Inflammatory macrophage treated with lipopolysaccharide for 4 hours (primary cell): ENCODE measurements around the gene SLC17A1.
"Not testable (repeated sequence)": the region's sequence is repeated elsewhere in the genome, so short reads cannot be mapped to it uniquely, and the experiment has no call there.

Source experiments
- DNase-seq: peaks from one replicate; pipeline ENCODE4 v3.0.0-alpha.2; 2020

SLC17A1 gene

GRCh38 chr6:25756382-25757363 lies 75.2 kb downstream of the SLC17A1 start:
- no peak for DNase-seq

- DNase-seq: no peak
These were observed 76.4 kb downstream of the SLC17A1 start for GRCh38 chr6:25755483-25755882.

DNA sequence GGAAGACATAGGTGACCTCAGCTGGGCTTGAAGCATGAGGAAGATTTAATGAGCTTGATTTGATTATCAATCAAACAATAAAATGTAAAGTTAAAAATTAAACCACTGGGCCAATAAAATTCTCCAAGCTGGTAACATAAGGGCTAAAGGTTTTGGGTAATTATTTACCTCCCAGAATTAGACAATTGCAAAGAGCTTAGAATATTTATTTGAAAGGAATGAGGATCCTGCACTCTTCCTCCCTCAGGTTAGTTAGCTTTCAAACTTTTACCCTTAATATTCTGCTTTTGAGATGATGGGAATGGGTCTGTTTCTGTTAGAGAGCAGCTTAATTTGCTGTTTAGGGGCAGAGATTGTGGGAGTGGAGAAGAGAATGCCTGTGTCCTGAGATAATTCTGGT lies 77.3 kb downstream of the SLC17A1 start, which contains the start of gene SLC17A4:
TSS of gene SLC17A4 (plus strand) at position 208 of the 400 bp plus-strand sequence. CDS start 7,221 bp downstream, outside the sequence.
- DNase-seq: no peak

- DNase-seq: no peak
These were observed 78.8 kb downstream of the SLC17A1 start for GRCh38 chr6:25753079-25753478.

DNA sequence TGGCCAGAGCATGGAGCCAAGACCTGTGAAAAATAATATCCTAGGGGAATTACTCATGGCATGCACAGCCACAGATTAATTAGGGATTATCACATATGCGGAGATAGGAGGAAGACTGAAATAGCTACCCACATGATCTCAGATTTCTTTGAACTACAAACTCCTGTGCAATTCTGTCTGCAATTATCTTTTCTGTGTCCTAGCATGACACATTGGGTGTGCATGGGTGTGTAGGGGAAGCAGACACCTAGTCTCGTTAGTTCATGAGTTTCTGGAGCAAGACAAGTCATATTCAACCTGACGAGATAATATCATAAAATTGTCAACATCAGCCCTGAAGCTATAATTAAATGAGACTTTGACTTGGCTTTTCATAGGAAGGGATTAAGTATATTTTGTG lies 80.9 kb downstream of the SLC17A1 start:
- DNase-seq: no peak

- DNase-seq: peak; percentile 16
These were observed 82.0 kb downstream of the SLC17A1 start for GRCh38 chr6:25749837-25750236.

DNA sequence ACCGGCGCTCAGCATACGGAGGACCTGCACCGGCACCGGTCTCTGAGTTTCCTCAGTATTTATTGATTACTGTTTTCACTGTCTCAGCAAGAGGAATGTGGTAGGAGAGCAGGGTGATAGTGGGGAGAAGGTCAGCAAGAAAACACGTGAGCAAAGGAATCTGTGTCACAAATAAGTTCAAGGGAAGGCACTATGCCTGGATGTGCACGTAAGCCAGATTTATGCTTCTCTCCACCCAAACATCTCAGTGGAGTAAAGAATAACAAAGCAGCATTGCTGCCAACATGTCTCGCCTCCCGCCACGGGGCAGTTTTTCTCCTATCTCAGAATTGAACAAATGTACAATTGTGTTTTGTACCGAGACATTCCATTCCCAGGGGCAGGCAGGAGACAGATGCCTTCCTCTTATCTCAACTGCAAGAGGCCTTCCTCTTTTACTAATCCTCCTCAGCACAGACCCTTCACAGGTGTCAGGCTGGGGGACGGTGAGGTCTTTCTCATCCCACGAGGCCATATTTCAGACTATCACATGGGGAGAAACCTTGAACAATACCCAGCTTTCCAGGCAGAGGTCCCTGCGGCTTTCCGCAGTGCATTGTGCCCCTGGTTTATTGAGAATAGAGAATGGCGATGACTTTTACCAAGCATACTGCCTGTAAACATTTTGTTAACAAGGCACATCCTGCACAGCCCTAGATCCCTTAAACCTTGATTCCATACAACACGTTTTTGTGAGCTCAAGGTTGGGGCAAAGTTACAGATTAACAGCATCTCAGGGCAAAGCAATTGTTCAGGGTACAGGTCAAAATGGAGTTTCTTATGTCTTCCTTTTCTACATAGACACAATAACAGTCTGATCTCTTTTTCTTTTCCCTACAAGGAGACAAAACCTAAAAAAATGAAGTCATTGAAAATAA lies 83.0 kb downstream of the SLC17A1 start:
- DNase-seq: not testable (repeated sequence)

DNA sequence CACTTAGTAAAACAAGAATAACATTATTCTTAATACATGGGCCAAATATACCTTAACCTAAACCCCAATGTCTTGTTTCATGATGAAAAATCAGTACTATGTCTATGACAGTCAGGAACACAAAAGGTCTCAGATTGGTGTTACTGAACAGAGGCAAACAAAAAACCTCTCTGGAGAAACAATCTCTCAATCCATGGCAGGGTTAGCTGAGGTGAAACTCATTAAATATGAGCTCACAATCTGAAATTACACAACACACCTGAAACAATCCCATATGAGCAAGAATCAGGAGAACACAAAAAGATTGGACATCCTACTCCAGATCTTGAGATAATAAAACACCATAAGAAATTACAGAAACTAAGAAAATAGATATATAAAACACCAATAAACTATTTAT lies 83.8 kb downstream of the SLC17A1 start:
- DNase-seq: no peak

- no peak for DNase-seq
These were observed 84.4 kb downstream of the SLC17A1 start for GRCh38 chr6:25747477-25747876.

DNA sequence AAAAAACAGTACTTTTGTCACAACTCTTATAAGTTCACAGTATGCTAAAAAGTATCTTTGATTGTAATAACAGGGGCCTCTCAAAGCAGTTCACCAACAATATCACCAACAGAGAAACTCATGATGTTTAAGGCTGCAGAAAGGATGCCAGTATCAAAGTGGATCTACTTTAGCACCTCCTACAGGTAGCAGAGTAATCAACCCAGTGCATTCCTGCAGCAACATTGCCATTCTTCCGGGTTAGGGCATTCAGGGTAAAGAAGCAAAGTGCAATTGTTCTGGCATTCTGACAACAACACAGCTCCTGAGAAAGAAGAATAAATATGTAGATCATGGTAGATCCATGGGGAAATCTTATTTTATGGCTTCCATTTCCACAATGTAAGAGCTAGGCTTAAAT lies 84.9 kb downstream of the SLC17A1 start:
- DNase-seq: no peak

DNA sequence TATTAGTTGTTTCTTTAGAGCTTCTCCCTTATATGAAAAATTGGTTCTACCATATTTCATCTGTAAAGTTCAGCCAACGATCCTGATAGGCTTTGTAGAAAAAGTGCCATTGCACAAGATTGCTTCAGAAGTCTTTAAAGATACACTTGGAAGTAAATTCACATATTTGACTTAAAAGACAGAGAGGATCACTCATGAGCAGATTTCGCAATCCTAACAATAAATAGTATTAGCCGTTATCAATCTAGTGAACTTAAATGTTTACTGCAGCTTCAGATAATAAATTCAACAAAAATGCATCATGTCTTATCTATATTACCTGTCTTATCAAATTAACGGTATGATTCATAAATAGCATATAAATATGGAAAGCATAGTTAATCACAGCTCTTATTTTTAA lies 86.0 kb downstream of the SLC17A1 start:
- DNase-seq: no peak

DNA sequence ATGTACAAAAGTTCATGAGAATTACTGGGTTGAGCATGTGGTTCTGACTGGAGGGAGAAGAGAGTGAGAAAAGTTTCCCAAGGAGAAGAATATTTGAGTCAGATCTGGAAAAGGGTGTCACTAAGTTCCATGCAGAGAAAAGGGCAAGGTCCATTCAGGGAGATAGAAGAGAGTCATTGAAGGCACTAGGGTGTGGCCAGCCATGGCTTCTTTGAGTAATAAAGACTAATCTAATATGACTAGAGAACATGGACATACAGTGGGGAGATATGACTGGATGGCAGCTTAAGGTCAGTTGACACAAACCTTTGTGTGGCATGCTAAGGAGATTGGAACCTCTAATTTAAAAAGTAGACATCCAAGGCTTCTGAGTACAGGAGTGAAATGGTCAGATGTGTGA lies 88.0 kb downstream of the SLC17A1 start:
- DNase-seq: no peak

DNA sequence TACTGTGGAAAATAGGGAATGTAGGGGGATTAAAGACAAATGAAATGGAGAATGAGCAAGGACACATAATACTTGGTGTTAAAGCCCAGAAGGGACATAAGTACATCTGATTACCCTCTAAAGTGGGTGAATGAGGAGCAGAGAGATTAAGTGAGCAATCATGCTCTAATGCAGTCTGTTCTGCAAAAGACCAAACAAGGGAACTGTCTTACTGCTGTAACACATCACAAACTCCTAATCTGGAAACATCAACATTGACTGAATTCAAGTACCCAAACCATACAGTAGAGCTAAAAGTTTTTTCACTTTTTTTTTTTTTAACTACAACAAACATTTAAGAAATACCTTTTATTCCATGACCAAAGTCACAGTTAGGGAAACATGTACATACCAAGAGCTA lies 96.6 kb downstream of the SLC17A1 start:
- no peak for DNase-seq
